ENCODE results near the gene DCHS2.

The DCHS2 gene

GRCh38 chr4:154184238-154184637 is 307.4 kb downstream of the DCHS2 start:
- in situ Hi-C loops (cut with MboI; ENCODE audit: low pct_unique_long_range_greater_than_20kb, low sequenced_read_pairs, unreplicated experiment), result no loop called here
- TF ChIP-seq, protein P1, sequence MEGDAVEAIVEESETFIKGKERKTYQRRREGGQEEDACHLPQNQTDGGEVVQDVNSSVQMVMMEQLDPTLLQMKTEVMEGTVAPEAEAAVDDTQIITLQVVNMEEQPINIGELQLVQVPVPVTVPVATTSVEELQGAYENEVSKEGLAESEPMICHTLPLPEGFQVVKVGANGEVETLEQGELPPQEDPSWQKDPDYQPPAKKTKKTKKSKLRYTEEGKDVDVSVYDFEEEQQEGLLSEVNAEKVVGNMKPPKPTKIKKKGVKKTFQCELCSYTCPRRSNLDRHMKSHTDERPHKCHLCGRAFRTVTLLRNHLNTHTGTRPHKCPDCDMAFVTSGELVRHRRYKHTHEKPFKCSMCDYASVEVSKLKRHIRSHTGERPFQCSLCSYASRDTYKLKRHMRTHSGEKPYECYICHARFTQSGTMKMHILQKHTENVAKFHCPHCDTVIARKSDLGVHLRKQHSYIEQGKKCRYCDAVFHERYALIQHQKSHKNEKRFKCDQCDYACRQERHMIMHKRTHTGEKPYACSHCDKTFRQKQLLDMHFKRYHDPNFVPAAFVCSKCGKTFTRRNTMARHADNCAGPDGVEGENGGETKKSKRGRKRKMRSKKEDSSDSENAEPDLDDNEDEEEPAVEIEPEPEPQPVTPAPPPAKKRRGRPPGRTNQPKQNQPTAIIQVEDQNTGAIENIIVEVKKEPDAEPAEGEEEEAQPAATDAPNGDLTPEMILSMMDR (IDR thresholded peaks at IDR 0.05; ENCODE audit: extremely low read depth, insufficient read depth, missing control alignments), result no peak
- no peak for DNase-seq (ENCODE audit: low spot score)

- no peak for DNase-seq (ENCODE audit: low spot score)
- TF ChIP-seq, protein P1 (IDR thresholded peaks at IDR 0.05; ENCODE audit: extremely low read depth, insufficient read depth, missing control alignments), result no peak
- in situ Hi-C loops (cut with MboI; ENCODE audit: low pct_unique_long_range_greater_than_20kb, low sequenced_read_pairs, unreplicated experiment), result no loop called here
Measured at GRCh38 chr4:154183264-154183663, 308.3 kb downstream of the DCHS2 start.
